RWPE1 (cell line): ENCODE measurements around the gene CARS2.

ENCODE experiments used
- CTCF ChIA-PET: fragments of 350-600 bp; sonication (Branson Sonifier 250); formaldehyde crosslinking; extraction: SDS; loops from one replicate; lab custom pipeline; 2021; lab: Yijun Ruan, JAX
- POLR2A ChIA-PET: fragments of 400-600 bp; formaldehyde crosslinking; extraction: SDS; loops from one replicate; lab custom pipeline; 2020; ENCODE audit warnings: antibody characterized with exemption; ENCODE audit not compliant: low non-redundant PET; lab: Yijun Ruan, JAX
- DNase-seq: peaks from one replicate; pipeline ENCODE4 v3.0.0; 2012; ENCODE audit warnings: low spot score
- H3K27ac ChIP-seq: fragments of 450-650 bp; 2 replicates; pipeline ENCODE4 v1.5.1; 2017
- CTCF ChIP-seq: fragments of 450-650 bp; conservative IDR thresholded peaks from 2 replicates; pipeline ENCODE4 v1.5.1; 2017; ENCODE audit warnings: low read depth, mild to moderate bottlenecking

Gene CARS2

GRCh38 chr13:110637747-110638146 lies 68.2 kb downstream of the CARS2 start:
- H3K27ac ChIP-seq, result peak overlapping the region; percentile 21
- CTCF ChIA-PET, result no interaction called here
- DNase-seq, result no peak
- TF ChIP-seq CTCF, result no peak
- POLR2A ChIA-PET, result no interaction called here

- H3K27ac ChIP-seq, result peak overlapping the region; percentile 21
- TF ChIP-seq CTCF, result no peak
- ChIA-PET CTCF (interaction anchor here (1.1 kb wide), 1 partner anchor 111 kb away, joined by 4 read pairs; no protein-coding TSS in a partner anchor), POLR2A (no interaction called here)
- no peak for DNase-seq
Observed at GRCh38 chr13:110637275-110637674, 68.6 kb downstream of the CARS2 start.

GRCh38 chr13:110636701-110637201 lies 69.2 kb downstream of the CARS2 start:
- ChIA-PET POLR2A (no interaction called here), CTCF (interaction anchor here (1.1 kb wide), 1 partner anchor 110 kb away, joined by 4 read pairs; no protein-coding TSS in a partner anchor)
- TF ChIP-seq CTCF, result no peak
- H3K27ac ChIP-seq, result peak overlapping the region; percentile 21
- no peak for DNase-seq

GRCh38 chr13:110636053-110636475 lies 69.9 kb downstream of the CARS2 start:
- TF ChIP-seq CTCF, result no peak
- H3K27ac ChIP-seq, result peak overlapping the region; percentile 21; the same call in 1 of the 2 replicates
- ChIA-PET CTCF (interaction anchor here (1.1 kb wide), 1 partner anchor 110 kb away, joined by 4 read pairs; no protein-coding TSS in a partner anchor), POLR2A (no interaction called here)
- DNase-seq, result no peak

GRCh38 chr13:110635405-110636002 lies 70.4 kb downstream of the CARS2 start:
- H3K27ac ChIP-seq, result no peak overlapping the region
- no peak for DNase-seq
- TF ChIP-seq CTCF, result no peak
- ChIA-PET POLR2A (no interaction called here), CTCF (no interaction called here)

- CTCF ChIA-PET, result no interaction called here
- TF ChIP-seq CTCF, result no peak
- no peak for DNase-seq
- H3K27ac ChIP-seq, result no peak overlapping the region
- POLR2A ChIA-PET, result no interaction called here
Observed at GRCh38 chr13:110634558-110634957, 71.4 kb downstream of the CARS2 start.
